Skin epidermis (tissue), 12 donors: Measurements from ENCODE around the gene ADAP1.

Source experiments
- H3K27ac ChIP-seq, 21 experiments: fragments of 200-600 bp; sonication (generic) in 11 of 21; one replicate each; pipeline ENCODE4 v1.5.0; 2020; ENCODE audit warnings: mild to moderate bottlenecking in 3 of 21, inconsistent platforms in 2 of 21, moderate library complexity in 2 of 21
- H3K4me3 ChIP-seq, 7 experiments: fragments of 200-600 bp; sonication (generic) in 2 of 7; one replicate each; pipeline ENCODE4 v1.5.0; 2020; ENCODE audit warnings: inconsistent platforms in 2 of 7, mild to moderate bottlenecking in 2 of 7, moderate library complexity in 1 of 7

ADAP1 gene

DNA sequence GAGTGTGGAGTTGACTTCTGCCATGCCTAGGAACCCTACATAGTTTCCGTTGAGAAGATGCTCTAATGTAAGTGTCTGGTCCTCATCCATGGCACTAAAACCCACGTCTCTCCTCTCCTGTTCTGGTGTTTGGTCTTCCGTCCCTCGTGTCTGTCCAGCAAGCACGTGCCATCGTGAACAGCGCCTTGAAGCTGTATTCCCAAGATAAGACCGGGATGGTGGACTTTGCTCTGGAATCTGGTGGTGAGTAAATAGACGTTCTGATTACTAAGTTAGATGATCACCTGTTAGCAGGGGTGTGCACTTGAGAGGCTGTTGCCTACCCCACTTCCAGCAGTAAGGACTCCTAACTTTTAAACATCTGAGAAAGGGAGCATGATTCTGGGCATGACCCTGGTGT lies 93.3 kb downstream of the ADAP1 start:
- Histone ChIP-seq H3K4me3 (no peak overlapping the region), H3K27ac (no peak overlapping the region)

DNA sequence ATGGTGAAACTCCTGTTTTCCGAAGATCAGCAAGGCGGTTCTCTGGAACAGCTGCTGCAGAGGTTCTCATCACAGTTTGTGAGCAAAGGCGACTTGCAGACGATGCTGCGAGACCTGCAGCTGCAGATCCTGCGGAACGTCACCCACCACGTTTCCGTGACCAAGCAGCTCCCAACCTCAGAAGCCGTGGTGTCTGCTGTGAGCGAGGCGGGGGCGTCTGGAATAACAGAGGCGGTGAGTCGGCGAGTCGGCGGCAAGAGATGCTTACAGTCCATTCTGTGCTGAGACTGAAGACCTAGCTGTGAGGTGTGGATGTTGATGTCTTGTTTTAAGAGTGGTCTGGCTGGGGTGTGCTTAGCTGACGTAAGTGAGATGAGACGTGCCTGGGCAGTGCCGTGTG lies 94.3 kb downstream of the ADAP1 start:
- H3K4me3 ChIP-seq: no peak overlapping the region
- H3K27ac ChIP-seq: no peak overlapping the region

DNA sequence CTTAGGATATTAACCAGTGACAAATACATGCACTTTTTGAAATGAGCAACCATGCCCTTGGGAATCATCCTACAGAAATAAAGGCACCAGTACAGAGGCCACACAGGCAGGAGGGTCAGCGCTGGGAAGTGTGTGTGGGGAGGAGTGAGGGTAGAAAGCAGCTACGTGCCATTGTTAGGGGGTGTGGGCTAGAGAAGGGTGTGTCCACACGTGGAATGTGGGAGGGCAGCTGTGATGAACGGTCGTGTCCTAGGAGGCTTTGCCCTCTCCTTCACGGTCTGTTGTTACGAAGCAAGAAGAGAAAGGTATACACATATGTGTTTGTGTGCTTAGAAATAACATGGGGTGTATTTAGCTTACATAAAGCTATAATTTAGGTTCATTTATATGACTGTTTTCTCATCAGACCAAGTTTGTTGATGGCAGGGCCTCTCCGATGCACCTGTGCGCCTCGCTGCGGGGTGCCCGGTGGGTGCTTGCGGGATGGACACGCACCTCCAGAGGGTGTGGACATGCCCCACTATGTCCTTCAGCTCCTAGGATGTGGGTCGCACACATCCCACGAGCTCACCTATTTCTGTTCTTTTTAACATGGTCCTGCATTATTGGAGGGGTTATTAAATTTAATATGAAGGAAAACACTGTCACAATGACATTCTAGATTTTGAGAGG lies 95.0 kb downstream of the ADAP1 start:
- no peak overlapping the region for H3K27ac ChIP-seq

DNA sequence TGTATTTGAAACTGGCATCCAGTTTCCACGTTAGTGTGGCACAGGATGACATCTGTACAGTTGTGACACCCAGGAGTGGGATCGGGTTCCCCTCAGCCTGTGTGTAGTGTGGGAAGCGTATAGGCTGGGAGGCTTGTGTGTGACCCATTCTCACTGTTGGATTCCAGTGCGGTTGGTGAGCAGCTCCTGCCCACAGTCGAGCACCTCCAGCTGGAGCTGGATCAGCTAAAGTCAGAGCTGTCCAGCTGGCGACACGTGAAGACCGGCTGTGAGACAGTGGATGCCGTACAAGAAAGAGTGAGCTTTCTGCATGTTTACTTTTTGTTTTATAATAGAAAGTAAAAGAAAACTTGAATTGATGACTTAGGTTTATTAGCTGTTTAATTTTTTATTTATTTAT lies 96.8 kb downstream of the ADAP1 start:
- no peak overlapping the region for H3K4me3 ChIP-seq
- no peak overlapping the region for H3K27ac ChIP-seq

More for the DNA sequence above, 95.0 kb downstream of the ADAP1 start:
- no peak overlapping the region for H3K4me3 ChIP-seq

DNA sequence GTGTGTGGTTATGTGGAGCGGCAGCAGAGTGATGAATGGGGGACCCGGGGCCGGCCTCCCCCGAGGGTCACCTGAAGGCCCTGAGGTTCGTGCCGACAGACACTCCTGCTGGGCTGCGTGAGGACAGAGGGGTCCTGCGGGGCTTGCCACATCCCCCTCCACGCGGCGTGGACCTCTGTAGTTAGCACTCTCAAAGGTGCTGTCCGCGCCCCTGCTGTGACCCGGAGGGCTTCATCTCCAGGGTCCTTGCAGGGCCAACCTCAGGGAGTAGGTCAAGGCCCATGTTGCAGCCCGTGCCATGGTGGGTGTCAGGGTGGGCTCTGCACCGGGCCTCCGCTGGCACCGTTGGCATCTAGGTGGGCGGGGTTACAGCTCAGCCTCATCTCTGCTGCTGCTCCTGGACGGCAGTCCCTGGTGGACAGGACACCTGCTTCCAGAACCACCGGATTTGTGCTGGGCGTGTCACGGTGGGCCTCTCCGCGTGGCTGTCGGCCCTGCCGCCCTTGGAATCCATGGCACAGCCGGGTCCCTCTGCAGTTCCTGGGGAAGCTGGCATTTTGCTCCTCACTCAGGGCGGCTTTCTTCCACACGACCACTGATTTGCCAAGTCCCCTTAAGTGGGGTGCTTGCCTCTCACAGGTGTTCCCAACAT lies 97.9 kb downstream of the ADAP1 start:
- no peak overlapping the region for H3K4me3 ChIP-seq
- H3K27ac ChIP-seq: no peak overlapping the region

DNA sequence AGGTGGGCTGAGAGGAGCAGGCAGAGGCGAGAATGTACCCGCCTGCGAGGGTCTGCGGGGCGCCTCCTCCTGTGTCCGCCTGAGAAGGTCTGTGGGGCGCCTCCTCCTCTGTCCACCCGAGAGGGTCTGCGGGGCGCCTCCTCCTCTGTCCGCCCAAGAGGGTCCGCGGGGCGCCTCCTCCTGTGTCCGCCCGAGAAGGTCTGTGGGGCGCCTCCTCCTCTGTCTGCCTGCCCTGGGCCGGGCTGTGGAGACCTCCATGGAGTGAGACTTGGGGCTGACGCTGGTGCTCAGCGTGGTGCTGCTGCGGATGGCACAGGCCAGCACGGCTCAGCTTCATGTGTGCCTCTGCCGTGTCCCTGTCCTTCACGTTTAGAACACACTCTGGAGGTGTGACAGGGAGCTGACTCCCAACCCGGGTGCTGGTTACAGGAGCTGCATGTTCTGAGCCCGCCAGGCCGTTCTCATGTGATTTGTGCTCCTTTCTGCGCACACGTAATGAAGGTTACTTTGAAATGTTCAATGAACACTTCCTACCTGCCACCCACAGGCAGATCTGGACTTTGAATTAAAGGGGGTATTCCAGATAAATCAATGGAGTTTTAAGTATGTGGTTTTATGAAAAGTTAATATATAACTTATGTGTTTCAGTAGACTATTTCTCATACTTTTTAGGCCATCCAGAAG lies 98.7 kb downstream of the ADAP1 start:
- Histone ChIP-seq H3K27ac (no peak overlapping the region), H3K4me3 (no peak overlapping the region)

DNA sequence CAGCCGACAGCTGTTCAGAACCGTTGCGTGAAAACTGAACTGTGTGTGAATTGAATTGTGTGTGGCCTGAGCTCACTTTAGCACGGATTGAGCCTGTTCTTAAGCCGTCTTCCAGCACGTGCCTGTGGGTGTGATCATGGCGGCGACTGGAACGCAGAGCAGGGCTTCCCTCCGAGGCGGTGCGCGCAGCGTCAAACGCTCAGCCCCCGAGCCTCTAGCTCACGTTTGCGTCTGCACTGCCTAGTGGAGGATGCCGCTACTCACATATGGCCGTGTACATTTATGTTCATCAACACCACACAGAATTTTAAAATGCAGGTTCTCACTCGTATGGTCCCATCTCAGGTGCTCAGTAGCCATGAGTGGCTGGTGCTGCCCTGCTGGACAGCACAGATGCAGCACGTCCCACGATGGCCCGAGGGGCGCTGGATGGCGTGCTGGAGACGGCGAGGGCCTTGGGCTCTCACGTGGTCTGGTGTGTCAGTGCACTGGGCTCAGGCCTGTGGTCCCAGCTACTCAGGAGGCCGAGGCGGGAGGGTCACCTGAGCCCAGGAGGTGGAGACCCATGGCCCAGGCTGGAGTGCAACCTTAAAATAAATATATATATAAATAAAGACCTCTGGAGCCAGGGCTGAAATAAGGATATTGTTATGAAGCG lies 100.2 kb downstream of the ADAP1 start:
- Histone ChIP-seq H3K27ac (no peak overlapping the region), H3K4me3 (no peak overlapping the region)

DNA sequence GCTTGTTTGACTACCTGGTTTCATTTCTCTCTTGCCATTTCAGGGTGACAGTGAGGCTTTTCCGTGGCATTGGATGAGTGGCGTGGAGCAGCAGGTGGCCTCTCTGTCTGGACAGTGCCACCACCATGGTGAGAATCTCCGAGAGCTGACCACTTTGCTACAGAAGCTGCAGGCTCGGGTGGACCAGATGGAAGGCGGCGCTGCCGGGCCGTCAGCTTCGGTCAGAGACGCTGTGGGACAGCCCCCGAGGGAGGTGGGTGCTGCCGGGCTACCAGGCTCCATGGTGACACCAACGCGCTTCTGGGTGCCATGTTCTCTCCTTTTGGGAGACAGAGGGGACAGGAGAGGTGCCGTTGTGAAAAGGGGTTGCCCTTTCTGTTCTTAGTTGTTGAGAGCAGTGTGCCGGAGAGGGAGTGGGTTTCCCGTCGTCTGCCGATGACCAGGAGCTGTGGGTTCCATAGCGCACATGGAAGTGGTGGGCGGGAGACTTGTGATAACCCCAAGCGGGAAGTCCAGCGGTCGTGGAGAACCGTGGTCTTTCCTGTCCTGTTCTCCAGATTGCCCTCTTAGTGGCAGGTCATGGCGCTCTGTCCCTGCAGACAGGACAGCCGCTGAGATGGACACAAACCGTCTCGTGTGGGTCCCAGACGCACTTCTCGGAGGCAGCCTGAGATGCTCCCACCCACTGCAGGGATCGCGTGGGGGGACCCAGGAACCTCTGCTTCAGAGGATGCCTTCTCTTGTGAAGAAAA lies 100.9 kb downstream of the ADAP1 start:
- no peak overlapping the region for H3K27ac ChIP-seq

DNA sequence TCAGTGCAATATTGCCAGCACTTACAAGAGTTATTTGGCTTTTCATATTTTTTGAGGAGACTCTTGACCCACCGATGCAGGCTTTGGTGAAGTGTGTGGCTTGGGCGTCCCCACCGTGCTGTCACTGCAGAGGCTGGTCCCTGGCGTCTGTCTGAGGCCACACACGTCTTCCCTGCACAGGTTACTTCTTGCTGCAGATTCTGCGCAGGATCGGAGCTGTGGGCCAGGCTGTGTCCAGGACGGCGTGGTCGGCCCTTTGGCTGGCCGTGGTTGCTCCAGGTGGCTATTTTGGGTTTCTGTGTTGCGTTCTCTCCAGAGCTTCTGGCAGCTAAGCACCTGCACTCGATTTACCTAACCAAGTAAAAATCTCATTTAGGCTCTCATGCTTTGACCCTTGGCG lies 103.3 kb downstream of the ADAP1 start:
- Histone ChIP-seq H3K4me3 (no peak overlapping the region), H3K27ac (no peak overlapping the region)

More for the DNA sequence above, 100.9 kb downstream of the ADAP1 start:
- no peak overlapping the region for H3K4me3 ChIP-seq

DNA sequence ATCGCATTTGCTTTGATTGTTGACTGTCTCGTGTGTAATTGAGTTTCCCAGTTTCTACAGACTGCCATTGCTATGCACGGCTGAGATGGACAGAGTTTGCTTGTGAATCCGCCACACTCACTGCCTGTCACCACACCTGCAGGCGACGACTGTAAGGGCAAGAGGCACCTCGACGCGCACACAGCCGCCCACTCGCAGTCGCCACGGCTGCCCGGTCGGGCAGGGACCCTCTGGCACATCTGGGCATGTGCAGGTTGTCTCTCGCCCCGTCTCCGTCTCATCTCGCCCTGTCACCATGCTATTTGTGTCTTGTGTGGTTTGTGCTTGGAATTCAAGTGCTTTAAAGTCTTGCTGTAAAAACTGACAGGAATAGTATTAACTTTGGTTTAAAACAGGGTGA lies 104.7 kb downstream of the ADAP1 start:
- no peak overlapping the region for H3K27ac ChIP-seq

DNA sequence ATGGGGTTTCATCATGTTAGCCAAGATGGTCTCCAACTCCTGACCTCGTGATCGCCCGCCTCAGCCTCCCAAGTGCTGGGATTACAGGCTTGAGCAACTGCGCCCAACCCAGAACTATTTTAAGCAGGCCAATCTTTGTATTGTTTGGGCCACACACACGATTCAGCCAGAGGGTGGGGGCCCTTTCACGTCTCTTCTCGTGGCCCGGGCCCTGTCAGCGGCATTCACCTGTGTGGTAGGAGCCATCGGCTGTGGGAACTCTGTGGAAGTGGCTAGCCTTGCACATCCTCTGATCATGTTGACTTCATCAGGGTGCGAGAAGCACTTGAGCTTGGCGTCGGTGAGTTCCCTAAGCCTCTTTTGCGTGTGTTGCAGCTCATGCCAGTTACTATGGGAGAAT lies 105.3 kb downstream of the ADAP1 start:
- Histone ChIP-seq H3K27ac (no peak overlapping the region), H3K4me3 (no peak overlapping the region)

More for the DNA sequence above, 104.7 kb downstream of the ADAP1 start:
- H3K4me3 ChIP-seq: no peak overlapping the region
